Stimulated activated CD4-positive, alpha-beta T cell treated with anti-CD3 and anti-CD28 coated beads, TNF-alpha, amount 100 ng/mL, for 48 hours (primary cell): Measurements from ENCODE around the gene CANT1.

ENCODE experiments used
- DNase-seq, 3 donors: peaks; one replicate each; pipeline ENCODE4 v3.0.0-alpha.2; 2020; ENCODE audit warnings: low read depth in 3 of 3

The CANT1 gene

GRCh38 chr17:79009397-79010303, at the start of gene CANT1:
CANT1 (minus strand) TSS chr17:79009764; CDS start chr17:78997622, 12,142 bp downstream.
- peak; percentile 64 to 79 (median 64) for DNase-seq

- DNase-seq, result no peak
Measured at GRCh38 chr17:79057737-79058385, 48.3 kb upstream of the CANT1 start.

GRCh38 chr17:79055197-79055596, 45.6 kb upstream of the CANT1 start:
- DNase-seq, result no peak

GRCh38 chr17:79054200-79054960, 44.8 kb upstream of the CANT1 start:
- no peak for DNase-seq

GRCh38 chr17:79053251-79053925, 43.8 kb upstream of the CANT1 start:
- DNase-seq, result no peak

GRCh38 chr17:79052131-79052530, 42.6 kb upstream of the CANT1 start:
- DNase-seq, result no peak

GRCh38 chr17:79051306-79051705, 41.7 kb upstream of the CANT1 start:
- DNase-seq, result no peak

GRCh38 chr17:79050551-79050950, 41.0 kb upstream of the CANT1 start:
- DNase-seq, result no peak

- no peak for DNase-seq
Measured at GRCh38 chr17:79049821-79050220, 40.3 kb upstream of the CANT1 start.

GRCh38 chr17:79048826-79049755, 39.5 kb upstream of the CANT1 start:
- no peak for DNase-seq

GRCh38 chr17:79047923-79048825, 38.6 kb upstream of the CANT1 start:
- DNase-seq, result no peak

- DNase-seq, result no peak
Measured at GRCh38 chr17:79047291-79047920, 37.8 kb upstream of the CANT1 start.

GRCh38 chr17:79046916-79047280, 37.3 kb upstream of the CANT1 start:
- DNase-seq, result no peak

- no peak for DNase-seq
Measured at GRCh38 chr17:79046197-79046915, 36.8 kb upstream of the CANT1 start.

GRCh38 chr17:79045842-79046196, 36.3 kb upstream of the CANT1 start:
- DNase-seq, result peak; percentile 28 to 48 (median 39)

- DNase-seq, result no peak
Measured at GRCh38 chr17:79045001-79045729, 35.6 kb upstream of the CANT1 start.

- DNase-seq, result no peak
Measured at GRCh38 chr17:79044462-79044861, 34.9 kb upstream of the CANT1 start.

- no peak for DNase-seq
Measured at GRCh38 chr17:79043931-79044320, 34.4 kb upstream of the CANT1 start.
